Measurements from ENCODE around the gene EPB41L2.

Gene EPB41L2

DNA sequence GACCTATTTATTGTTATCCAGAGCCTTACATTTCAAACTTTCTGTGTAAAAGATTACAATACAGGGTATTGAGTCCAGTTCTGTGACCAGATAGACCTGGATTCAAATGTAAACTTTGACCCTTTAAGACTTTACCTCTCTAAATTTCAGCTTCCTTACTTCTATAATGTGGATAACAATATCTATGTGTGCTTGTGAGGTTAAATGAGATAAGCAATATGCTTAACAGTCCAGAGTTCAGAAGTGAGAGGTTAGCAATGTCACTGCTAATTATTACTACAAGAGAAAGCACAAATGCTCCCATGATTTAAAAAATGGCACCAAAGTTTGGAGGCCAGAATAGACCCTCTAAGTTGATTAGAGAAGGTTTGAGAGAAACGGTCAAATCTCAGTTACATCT, 27.5 kb downstream of the EPB41L2 start:
- TF ChIP-seq, protein P1, sequence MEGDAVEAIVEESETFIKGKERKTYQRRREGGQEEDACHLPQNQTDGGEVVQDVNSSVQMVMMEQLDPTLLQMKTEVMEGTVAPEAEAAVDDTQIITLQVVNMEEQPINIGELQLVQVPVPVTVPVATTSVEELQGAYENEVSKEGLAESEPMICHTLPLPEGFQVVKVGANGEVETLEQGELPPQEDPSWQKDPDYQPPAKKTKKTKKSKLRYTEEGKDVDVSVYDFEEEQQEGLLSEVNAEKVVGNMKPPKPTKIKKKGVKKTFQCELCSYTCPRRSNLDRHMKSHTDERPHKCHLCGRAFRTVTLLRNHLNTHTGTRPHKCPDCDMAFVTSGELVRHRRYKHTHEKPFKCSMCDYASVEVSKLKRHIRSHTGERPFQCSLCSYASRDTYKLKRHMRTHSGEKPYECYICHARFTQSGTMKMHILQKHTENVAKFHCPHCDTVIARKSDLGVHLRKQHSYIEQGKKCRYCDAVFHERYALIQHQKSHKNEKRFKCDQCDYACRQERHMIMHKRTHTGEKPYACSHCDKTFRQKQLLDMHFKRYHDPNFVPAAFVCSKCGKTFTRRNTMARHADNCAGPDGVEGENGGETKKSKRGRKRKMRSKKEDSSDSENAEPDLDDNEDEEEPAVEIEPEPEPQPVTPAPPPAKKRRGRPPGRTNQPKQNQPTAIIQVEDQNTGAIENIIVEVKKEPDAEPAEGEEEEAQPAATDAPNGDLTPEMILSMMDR (IDR thresholded peaks at IDR 0.05; ENCODE audit: borderline replicate concordance, control extremely low read depth, extremely low read depth, insufficient read depth, missing control alignments): no peak
- in situ Hi-C loops (cut with MboI; ENCODE audit: low sequenced_read_pairs, unreplicated experiment): no loop called here
- DNase-seq (ENCODE audit: low spot score): no peak

DNA sequence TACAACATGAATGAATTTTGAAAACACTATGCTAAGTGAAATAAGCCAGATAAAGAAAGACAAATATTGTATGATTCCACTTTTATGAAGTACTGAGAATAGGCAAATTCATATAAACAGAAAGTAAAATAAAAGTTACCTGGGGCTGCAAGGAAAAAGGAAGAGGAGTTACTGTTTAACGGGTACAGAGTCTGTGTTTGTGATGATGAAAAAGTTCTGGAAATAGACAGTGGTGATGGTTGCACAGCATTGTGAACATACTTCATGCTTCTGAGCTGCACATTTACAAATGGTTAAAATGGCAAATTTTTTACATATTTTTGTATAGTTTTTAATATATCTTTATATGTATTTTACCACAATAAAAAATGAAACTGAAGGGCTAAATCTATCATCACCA, 29.4 kb downstream of the EPB41L2 start:
- in situ Hi-C loops (cut with MboI; ENCODE audit: low sequenced_read_pairs, unreplicated experiment): no loop called here
- no peak for DNase-seq (ENCODE audit: low spot score)
- TF ChIP-seq, protein P1 (IDR thresholded peaks at IDR 0.05; ENCODE audit: borderline replicate concordance, control extremely low read depth, extremely low read depth, insufficient read depth, missing control alignments): no peak

DNA sequence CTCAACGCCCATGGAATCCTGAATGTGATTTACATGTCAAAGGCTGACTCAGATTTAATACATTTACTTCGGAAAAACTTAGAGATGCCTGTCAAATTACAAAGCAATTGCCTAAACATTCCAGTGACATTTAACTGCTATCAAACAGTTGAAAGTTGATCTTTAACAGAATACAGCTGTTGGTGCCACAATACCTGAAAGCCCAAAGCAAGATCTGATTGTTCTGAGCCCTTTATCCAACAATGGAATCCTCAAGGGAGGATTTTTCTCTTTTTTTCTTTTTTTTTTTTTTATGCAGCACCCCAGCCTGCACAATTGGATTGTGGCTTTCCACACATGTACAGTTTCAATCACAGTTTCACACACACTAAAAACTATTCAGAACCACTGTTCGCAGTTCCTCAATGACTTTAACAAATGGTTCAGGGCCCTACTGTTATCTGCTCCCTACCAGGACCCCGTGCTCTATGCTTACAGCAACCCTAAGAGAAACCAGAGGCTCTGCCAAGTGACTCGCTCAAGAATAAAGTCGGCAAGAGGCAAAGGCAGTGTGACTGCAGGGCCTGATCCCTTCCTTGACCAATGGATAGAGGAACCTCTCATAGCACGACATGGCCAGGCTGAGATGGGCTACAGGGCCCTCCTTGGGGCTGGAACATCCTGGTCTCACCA, 33.3 kb downstream of the EPB41L2 start:
- DNase-seq (ENCODE audit: low spot score): no peak
- TF ChIP-seq, protein P1 (IDR thresholded peaks at IDR 0.05; ENCODE audit: borderline replicate concordance, control extremely low read depth, extremely low read depth, insufficient read depth, missing control alignments): no peak
- in situ Hi-C loops (cut with MboI; ENCODE audit: low sequenced_read_pairs, unreplicated experiment): no loop called here

DNA sequence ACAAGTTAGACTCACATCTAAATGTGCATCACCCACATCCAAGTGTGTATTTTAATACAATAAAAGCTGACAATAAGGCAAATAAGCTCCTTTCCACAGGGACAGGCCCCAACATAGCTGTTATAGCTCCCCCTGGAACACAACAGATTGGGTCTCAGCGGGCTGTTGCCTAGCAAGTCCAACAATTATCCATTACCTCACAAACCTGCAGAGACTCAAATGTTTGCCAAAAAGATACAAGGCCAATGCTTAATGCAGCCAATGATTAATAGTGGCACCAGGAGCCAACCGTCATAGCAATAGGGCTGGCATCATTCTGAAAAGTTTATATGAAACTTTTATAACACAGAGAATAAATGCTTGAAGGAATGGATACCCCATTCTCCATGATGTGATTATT, 35.7 kb downstream of the EPB41L2 start:
- DNase-seq (ENCODE audit: low spot score): no peak
- TF ChIP-seq, protein P1 (IDR thresholded peaks at IDR 0.05; ENCODE audit: borderline replicate concordance, control extremely low read depth, extremely low read depth, insufficient read depth, missing control alignments): no peak
- in situ Hi-C loops (cut with MboI; ENCODE audit: low sequenced_read_pairs, unreplicated experiment): no loop called here

DNA sequence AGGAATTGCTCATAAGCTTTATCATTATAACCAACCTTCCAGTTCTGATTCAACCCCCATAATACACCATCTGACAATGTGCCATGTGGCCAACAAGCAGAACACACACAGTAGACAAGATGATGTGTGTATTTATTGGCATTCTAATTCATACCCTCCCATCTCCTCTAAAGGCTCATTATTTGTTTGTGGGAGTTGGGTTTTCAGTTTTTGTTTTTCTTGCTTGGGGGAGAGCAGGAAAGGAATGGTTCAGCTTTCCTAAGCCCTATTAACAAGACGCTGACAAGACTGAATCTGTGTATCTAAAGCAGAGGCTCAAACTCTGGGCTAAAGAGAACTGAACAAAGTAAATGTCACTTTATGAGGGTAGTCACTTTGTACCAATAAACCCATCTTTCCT, 36.8 kb downstream of the EPB41L2 start:
- no peak for DNase-seq (ENCODE audit: low spot score)
- TF ChIP-seq, protein P1 (IDR thresholded peaks at IDR 0.05; ENCODE audit: borderline replicate concordance, control extremely low read depth, extremely low read depth, insufficient read depth, missing control alignments): no peak
- in situ Hi-C loops (cut with MboI; ENCODE audit: low sequenced_read_pairs, unreplicated experiment): no loop called here

DNA sequence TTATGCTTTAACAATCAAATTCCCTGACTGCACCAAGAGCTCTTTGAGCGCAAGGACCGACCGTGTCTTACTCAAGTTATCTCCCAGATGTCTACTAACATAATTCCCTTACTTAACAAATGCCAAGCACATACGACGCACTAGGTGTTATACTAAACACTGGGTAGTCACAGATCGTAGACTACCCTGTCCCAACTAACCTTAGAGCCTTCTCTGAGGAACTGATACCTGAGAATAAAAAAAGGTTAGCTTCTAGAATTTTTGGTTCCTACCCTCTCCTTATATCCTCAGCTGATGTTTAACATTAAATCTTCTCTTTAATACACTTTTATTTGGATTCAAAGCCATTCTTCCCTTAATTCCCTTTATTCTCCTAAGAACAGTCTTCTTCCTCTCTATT, 38.5 kb downstream of the EPB41L2 start:
- no peak for DNase-seq (ENCODE audit: low spot score)
- TF ChIP-seq, protein P1 (IDR thresholded peaks at IDR 0.05; ENCODE audit: borderline replicate concordance, control extremely low read depth, extremely low read depth, insufficient read depth, missing control alignments): no peak
- in situ Hi-C loops (cut with MboI; ENCODE audit: low sequenced_read_pairs, unreplicated experiment): no loop called here

Data from GM13976 (cell line).